NCI-H1930 (cell line): ENCODE data around the gene ABLIM1.

Experiments
- DNase-seq, 2 experiments: peaks; one replicate each; lab custom pipeline; 2025; lab: John Stamatoyannopoulos, UW

The ABLIM1 gene

DNA sequence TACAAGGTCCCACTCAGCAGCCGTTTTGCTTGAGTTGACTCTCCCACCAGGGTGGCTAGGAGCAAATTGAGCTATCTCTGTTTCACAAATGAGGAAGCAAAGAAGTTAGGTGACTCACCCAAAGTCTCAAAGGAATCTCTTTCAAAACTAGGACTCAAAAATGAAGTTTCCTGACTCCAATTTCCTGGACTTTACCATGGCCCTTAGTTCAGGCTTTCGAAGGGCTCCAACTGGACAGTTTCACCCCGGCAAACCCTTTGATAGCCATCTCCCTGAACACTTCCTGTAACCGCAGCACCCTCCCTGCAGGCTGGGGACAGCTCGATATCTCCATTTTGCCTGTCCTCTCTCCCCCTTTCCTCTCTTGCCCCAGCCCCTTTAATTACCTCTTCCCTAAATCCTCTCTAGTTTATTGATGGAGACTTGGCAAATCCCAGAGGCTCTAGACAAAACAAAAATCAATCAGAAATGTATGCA lies 249.1 kb downstream of the ABLIM1 start:
- no peak for DNase-seq

DNA sequence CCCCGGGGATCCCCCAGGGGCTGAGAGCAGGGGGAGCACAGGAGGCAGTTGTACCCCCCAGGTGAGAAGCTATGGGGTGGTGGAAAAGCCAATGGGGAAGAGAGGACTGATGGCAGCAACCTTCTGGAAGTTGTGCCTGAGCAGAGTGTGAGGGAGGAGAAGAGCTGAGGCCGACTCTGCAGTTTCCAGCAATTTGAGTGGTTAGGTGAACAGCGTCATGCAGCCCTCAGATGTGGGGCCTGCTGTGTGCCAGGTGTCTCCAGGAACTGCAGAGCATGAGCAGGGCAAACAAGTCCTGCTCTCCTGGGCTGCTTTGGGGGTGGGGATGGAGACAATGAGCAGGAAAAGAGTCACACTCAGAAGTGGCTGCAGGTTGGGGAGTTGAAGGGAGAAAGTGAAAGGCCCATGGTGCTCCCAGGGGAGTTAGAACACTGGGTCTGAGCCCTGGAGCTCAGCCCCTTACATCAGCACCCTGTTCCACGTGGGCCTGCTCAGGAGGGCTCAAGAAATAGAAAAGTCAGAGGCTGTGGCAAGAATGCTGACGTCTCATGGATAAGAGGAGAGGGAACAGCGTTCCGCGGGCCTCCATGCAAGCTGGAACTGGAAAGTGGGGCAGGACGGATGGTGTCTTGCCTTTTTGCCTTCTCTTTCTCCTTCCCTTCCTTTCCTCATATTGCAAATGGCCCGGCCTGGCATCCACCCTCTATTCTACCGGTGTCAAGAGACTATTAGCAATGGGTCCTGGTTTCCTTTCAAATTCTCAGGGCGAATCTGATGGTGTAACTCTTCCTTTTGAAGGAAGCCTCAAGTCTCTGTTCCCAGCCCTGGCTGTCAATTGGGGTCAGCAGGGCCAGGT lies 249.7 kb downstream of the ABLIM1 start:
- DNase-seq = no peak

DNA sequence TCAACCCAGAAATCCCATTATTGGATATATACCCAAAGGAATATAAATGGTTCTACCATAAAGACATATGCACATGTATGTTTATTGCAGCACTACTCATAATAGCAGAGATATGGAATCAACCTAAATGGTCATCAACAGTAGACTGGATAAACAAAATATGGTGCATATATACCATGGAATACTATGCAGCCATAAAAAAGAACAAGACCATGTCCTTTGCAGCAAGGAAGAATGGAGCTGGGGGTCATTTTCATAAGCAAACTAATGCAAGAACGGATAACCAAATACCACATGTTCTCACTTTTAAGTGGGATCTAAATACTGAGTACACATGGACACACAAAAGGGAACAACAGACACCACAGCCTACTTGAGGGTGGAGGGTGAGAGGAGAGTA lies 251.6 kb downstream of the ABLIM1 start:
- DNase-seq = no peak

DNA sequence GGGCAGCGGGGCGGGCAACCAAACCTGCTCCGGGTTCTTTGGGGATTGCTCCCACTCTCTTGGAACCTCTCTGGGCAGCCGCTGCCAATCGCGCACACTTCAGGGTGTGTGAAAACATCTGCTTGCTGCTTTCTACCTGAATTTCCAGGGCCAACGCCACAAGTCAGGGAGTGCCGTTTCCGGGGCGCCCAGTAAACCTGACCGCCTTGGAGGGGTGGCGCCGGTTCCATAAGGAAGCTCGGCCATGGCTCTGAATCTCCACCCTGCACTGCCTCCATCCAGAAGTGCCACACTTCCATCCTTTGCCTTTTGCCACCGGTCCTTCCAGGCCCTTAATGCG lies 253.1 kb downstream of the ABLIM1 start:
- DNase-seq = no peak

DNA sequence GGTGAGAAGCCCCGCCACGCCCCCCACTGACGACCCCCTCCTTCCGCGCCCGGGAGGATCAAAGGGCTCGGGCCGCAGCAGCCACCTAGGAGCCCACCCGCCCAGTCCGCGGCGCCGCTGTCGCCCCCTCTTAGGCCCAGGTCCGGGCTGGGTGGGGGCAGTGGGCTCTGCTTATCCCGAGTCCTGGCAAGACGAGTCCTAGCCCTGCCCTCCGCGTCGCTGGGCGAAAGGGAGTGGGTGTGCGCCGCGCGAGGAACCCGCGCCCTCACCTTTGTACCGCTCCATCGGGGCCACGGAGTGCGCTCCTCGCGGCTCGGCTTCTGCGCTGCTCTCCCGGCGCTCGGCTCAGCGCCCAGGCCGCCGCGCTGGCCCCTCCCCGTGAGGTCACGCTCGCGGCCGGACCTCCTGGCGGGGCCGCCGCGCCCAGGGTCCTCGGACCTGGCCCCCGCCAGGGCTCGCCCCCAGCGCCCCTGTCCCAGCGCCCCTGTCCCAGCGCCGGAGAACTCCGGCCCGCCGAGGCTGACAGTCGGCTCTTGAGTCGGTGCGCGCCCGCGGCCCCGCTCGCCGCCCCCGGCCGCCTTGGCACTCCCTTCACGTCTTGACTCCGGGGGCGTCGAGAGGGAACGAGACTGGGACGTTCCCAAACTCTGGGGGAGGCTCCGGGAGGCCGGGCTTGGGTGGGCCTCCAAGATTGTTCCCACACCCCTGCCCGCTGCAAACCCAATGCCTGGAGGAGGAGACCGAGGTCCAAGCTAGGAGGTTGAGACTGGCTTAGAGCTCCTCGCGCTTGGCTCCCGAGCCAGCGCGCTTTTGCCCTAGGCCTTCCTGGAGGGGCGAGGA lies 253.7 kb downstream of the ABLIM1 start, which contains the start of gene AFAP1L2:
TSS of gene AFAP1L2 (minus strand) at position 332 of the 840 bp plus-strand sequence. CDS start at position 285, 47 bp downstream.
- DNase-seq = no peak

DNA sequence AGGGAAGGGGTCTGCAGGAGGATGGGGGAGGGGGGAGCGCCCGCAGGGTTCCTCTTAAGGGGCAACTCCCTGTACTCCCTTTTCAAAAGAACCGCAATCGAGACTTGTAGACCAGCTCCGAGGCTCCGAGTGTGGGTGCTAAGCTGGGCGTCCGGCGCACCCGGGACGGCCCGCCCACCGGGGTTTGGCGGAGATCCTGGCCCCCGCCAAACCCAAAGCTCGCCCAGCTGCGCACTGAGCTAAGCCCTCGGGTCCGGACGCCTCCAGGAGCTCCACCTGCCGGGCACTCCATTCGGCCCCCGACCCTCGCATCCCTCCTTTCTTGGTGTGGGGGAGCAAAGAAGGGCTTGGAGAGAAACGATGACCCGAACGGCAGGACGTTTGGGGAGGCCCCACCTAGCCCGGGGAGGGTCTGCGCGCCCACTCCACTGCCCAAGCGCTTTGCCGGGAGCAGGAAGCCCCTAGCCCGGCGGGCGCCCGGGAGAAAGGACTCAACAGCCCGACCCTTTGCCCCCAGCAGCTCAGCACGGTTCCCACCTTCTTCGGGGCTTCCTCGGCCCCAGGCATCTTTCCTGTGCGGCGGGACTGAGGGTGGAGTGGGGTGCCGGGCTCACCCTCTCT lies 254.4 kb downstream of the ABLIM1 start:
- no peak for DNase-seq

DNA sequence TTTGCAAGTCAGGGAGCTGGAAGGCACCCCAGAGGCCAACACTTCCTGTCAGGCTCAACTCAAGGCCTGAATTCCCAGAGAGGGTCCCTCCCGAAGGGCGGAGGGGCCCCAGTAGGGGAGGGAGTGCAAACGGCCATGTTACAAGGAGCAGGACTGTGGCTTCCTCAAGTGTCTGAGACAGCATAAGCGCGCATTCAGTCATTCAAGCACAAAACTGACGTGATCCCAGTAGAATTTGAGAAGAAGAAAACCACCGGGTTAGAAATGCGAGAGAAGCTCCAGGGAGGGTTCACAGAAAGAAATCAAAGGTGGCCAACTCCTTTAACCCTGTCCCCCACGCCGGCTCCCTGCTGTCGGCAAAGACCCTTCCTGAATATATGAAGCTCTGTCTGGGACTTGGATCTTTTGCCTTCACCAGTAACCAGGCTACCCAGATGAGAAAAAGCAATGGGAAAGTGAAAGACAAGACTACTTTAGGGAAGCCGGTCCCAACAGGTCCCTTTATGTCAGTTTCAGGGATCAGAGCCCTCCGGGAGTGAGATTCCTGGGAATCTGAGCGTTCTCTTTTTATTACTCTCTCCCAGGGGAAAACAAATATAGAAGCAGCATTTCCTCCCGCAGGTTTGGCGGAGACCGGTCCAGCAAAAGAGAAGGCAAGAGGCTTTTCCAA lies 255.1 kb downstream of the ABLIM1 start:
- DNase-seq = no peak

DNA sequence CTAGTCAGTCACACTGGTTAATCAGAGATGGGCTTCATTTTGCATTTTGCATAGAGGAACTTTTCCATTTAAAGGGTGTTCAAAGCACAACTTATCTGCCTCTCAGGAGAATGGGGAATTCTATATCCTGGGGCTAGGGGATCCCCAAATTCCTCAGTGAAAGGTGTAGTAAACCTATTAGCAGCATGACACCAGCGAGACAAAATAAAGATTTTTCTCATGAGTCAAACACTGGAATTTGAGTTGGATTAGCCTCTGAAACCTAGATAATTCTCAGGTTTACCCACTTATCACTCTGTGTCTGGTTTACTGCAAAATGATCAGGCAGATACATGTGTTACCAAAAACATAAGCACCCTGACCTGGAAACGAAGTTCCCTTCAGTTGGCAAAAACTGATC lies 255.8 kb downstream of the ABLIM1 start:
- no peak for DNase-seq

DNA sequence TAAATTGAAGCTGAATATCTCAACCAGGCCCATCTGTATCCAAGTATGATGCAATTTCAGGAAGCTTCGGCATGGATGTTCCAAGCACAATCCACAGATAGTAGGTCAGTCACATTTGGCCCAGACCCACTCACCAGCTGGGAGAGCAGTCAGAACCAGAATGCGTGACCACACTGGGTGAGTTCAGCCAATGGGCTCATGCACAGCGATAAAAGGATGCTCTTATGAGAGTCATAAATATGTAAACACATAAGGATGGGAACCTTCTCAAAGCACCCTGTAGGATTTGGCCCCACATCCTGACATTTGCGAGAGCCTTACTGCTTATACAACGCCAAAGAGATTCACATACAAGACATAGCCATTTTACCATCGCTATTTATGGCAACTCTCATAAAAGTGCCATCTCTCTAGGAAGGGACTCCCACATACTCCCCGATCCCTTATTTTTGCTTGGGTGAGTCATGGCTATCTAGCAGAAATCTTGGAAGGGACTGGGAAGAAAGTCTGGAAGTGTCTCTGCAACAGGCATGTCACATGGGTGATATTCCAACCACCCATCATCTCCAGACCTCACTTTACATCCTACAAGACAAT lies 256.8 kb downstream of the ABLIM1 start:
- no peak for DNase-seq

DNA sequence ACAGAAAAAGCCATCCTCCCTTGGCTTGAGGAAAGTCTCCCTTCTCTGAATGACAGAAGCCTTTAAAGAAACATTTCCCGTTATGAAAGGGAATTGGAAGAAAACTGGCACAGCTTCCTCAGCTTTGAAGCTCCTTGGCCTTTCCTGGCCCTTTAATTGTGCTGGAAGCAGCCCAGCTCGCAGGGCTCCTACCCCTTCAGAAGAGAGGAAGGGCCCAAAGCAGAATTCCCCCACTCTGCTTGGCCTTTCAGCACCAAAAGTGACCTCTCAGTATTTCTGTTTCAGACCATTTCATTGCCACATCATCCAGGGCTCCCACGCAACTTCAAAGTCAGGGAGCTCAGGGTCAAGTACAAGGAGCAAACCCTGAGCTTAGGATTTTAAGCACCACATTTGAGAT lies 258.0 kb downstream of the ABLIM1 start:
- DNase-seq = no peak

DNA sequence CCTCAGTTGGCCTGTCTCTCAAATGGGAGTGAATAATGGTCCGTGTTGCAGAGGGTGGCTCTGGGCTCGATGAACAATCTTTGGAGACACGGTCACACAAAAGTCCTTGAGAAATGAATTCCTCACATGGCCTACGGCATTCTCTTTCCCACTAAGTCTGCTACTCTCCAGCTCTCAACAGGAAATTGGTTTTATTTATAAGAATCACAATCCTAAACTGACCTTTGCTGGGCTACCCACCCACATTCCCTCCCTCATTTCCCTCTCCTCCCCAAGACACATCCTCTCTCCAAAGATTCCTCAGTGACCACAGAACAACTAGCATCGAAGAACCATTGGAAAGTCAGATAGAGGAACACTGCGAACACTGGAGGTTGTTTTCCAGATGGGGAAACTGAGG lies 258.5 kb downstream of the ABLIM1 start:
- no peak for DNase-seq

DNA sequence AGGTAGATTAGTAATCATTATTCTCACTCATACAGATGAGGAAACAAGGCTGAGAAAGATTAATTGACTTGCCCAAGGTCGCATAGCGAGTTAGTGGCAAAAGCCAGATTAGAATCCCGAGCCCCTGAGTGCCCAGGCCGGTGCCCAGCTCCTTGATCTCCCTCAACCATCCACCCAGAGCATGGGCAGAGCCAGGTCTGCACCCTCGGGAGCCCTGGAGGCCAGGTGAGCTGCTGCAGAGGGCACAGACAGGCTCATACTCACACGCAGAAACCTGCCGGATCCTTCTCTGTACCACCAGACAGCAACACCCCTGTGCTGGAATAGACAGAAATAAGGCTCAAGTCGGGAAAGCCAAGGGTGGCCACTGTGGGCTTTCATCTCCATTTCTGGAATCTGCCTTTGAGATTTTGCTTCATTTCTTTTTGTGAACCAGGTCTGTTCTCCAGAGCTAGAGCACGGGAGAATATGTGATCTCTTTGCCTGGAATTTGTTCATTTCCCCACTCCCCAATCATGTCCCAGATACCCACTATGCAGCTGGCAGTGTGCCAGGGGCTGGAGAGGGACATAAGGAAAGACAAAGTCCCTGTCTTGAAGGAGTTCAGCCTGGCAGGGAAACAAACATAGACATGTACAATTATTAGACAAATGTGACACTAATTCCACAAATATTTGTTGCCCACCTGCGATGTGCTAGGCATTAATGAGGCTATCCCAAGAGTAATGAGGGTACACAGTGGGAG lies 259.3 kb downstream of the ABLIM1 start:
- DNase-seq = no peak

DNA sequence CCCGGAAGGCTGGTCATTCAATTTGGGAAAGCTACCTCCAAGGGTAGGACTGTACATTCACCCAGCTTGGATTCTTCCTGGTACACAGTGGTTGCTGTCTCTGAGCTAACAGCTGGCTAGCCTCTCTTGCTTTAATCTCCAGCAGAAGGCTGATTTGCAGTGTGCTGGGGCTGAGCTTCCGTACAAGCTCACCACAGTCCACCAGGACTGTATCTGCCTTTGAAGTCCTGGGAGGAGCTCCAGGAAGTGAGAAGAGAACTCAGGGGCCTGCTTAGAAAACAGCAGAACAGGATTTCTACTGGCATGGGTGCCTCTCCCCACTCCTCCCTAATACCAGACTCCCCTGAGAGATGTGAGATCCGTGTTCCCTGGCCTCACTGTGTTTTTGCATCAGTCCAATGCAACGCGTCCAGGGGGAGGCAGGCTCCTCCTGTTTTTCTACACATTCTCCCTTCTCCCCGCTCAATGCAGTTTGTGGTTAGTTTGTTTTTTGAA lies 260.4 kb downstream of the ABLIM1 start:
- DNase-seq = no peak

DNA sequence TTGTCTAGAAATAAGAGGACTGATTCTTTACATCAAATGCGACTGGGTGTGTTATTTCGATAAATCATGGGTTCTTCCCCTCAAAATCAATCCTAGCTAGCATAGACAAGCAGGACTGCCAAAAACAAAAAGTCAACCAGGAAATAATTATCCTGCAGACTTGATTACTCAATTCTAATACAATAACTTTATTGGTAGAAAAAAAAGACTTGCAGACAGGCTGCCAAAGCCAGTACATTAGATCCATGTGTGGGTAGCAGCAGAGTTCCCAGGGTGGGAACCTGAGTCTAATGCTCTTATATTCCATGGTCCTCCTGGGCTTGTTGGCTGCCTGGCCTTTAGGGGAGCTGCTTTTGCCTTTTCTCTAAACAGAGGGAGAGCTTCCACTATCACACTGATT lies 261.6 kb downstream of the ABLIM1 start:
- no peak for DNase-seq

DNA sequence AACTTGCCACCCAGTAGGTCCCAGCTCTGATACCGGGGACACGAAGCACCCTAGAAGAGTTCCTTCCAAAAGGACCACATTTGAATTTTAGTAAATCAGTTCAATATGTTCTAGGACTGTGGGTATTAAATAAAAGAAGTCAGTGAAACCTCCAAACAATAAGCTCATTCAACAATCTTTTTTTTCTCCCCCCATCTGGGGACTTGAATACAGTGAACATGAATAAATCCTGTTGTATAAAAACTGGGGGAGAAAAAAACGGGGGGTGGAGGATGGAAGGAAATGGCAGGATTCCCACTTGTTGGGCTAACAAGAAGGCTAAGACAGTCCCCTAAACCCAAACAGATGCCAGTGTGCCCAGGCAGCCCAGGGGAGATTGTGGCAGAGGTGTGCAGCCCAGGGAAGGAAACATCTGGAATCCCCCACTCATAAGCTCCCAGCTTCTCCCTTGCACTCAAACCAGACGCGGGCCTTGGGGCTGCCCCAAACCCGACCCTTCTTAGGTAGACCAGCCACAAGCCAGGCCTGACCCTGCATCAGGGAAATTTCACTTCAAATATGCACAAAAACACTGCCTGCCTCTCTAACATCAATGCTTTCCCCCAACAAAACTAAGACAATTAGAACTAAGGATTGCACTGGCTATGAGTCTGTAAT lies 262.6 kb downstream of the ABLIM1 start:
- no peak for DNase-seq

DNA sequence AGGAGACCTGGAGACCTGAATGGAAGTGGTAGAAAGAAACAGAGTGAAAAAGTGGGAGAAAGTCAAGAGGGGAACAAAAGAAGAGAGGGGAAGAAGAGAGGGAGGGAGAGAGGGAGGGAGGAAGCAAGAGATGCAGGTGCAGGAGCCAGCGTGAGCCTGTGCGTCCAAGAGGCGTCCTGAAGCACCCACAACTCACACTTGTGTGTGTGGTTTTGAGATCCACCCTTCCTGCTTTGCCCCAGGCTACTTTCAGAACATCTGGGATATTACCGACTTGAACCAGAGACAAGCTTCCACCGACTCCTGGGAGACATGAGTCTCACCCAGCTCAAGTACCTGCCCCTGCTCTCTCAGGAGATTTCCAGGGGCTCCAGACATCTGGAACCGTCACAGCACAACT lies 263.5 kb downstream of the ABLIM1 start:
- no peak for DNase-seq

DNA sequence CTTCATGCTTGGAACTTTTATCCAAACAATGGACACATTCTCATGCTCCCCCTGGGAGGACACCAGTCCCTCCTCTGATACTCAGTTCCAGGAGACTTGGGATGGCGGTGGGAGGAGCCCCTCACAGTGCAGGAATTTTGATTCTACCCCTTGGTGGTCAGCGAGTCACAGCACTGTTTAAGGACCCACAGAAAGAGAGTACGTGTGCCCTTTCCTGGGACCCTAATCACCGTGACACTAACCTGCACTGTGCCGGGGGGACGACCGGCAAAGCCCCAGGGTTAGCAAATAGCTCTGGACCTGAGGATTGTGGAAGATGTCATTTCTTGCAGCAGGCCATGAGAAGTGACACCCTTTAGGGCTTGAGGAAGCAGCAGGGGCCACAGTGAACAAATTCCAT lies 264.2 kb downstream of the ABLIM1 start:
- no peak for DNase-seq

DNA sequence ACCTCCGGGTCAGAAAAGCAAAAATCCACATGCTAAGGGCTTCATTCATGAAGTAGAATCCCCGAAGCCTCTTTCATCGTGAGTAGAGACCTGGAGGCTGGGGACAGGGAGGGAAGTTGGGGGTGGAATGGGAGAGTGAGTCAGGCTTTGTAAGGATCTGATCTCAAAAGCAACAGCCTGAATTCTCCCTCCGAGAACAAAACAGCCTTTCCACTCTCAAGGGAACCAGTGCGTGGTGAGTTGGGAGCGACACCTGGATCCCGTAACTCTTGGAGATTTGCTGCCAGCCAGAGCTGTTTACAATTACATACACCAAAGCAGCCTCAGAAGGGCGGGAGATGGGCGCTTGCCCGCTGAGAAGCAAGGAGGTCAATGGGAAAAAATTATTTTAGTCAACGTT lies 264.6 kb downstream of the ABLIM1 start:
- DNase-seq = no peak

DNA sequence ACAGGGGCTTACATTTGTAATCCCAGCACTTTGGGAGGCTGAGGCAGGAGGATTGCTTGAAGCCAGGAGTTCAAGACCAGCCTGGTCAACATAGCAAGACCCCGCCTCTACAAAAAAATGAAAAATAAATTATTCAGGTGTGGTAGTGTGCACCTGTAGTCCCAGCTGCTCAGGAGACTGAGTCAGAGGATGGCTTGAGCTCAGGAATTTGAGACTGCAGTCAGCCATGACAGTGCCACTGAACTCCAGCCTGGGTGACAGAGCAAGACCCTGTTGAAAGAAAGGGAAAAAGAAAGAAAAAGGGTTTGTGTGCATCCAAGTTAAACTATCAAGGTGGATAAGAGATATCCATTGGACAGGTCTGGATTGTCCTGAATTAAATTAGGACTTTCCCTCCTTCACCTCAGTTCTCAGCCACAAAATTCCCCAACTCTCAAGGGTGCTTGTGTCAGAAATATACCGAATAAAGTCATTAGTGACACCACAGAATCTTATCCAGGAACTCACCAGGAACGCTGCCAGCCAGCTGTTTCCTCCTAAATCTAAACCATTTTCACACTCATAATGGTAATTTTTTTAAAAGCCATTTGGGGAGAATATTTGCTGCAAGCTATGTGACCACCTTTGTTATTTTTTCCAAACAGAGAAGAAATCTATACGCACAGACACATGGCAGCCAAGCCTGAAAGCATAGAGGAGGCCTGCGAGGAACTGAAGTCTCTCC lies 265.8 kb downstream of the ABLIM1 start:
- no peak for DNase-seq

DNA sequence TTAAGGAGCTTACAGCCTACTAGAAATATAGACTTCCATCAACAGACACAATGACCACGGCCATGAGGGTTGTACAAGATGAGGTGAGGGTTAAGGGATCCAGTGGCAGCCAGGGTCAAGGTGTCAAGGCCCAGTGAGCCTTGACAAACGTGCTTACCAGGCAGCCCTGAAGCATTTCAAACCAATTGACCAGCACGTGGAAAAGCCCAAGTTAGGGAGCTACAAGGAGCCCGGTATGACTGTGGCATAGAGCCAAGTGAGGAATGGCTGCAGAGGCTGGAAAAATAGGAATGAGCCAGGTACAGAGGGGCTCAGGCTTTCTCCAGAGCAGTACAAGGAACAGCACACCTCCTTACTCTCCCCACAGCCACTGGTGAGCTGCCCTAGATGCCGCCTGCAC lies 266.5 kb downstream of the ABLIM1 start:
- DNase-seq = no peak
